ENCODE data around the gene C11orf86.
A peak's percentile ranks its signal among the peaks of the same experiment; 100 is the strongest.

Gene C11orf86

DNA sequence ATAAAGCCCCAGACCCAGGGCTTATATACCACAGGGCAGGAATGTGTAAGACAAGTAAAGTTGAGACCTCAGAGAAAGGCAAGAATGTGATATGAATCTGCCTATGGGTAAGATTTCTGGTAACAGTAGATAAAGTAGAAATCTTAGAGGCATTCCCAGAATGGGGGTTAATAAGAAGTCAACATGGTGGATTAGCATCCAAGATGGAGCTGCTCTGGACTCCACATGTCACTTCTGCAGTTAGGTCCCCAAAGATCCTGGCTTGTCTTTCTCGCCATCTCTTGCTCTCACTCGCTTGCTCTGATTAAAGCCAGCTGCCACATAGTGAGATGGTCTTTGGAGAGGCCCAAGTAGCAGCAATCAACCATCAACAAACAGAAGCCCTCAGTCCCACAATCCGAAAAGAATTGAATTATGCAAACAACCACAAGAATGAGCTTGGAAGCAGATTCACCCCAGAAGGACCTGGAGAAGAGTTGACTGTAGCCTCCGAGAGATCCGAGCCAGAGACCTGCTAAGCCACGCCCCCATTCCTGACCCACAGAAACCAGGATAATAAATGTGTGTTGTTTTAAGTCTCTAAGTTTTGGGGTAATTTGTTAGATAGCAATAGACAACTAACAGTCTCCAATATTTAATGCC, 5.4 kb upstream of the C11orf86 start:
- Mint-ChIP-seq H3K27ac (no peak overlapping the region), H3K9me3 (peaks cover 14% of the 10 kb centered on the region), H3K36me3 (ENCODE audit: low read depth) (no peaks in the 10 kb centered on the region), H3K27me3 (ENCODE audit: low read depth, poor library complexity) (no peaks in the 10 kb centered on the region), H3K4me3 (no peak overlapping the region), H3K4me1 (peaks cover 25% of the 10 kb centered on the region)
- TF ChIP-seq, protein P1, sequence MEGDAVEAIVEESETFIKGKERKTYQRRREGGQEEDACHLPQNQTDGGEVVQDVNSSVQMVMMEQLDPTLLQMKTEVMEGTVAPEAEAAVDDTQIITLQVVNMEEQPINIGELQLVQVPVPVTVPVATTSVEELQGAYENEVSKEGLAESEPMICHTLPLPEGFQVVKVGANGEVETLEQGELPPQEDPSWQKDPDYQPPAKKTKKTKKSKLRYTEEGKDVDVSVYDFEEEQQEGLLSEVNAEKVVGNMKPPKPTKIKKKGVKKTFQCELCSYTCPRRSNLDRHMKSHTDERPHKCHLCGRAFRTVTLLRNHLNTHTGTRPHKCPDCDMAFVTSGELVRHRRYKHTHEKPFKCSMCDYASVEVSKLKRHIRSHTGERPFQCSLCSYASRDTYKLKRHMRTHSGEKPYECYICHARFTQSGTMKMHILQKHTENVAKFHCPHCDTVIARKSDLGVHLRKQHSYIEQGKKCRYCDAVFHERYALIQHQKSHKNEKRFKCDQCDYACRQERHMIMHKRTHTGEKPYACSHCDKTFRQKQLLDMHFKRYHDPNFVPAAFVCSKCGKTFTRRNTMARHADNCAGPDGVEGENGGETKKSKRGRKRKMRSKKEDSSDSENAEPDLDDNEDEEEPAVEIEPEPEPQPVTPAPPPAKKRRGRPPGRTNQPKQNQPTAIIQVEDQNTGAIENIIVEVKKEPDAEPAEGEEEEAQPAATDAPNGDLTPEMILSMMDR (IDR thresholded peaks at IDR 0.05): no peak
- no peak for DNase-seq

DNA sequence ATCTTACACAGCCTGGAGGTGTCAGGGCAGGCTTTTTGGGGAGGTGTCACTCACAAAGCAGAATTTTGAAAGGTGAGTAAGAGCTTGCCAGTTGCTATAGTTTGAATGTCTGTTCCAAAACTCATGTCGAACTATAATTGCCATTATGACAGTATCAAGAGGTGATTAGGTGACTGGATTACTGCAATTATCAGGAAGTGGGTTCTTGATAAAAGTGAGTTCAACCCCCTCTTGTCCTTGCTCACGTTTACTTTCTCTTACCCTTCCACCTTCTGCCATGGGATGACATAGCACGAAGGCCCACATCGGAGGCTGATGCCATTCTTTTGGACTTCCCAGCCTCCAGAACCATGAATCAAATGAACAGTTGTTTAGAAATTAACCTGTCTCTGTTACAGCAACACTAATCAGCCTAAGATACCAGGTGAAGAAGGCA, 4.7 kb upstream of the C11orf86 start:
- no peaks in the 10 kb centered on the region for H3K36me3 Mint-ChIP-seq (ENCODE audit: low read depth)
- no peak overlapping the region for H3K27ac Mint-ChIP-seq
- H3K4me1 Mint-ChIP-seq: peaks cover 25% of the 10 kb centered on the region
- TF ChIP-seq, protein P1 (IDR thresholded peaks at IDR 0.05): no peak
- H3K27me3 Mint-ChIP-seq (ENCODE audit: low read depth, poor library complexity): no peaks in the 10 kb centered on the region
- peaks cover 14% of the 10 kb centered on the region for H3K9me3 Mint-ChIP-seq
- H3K4me3 Mint-ChIP-seq: no peak overlapping the region
- DNase-seq: no peak

DNA sequence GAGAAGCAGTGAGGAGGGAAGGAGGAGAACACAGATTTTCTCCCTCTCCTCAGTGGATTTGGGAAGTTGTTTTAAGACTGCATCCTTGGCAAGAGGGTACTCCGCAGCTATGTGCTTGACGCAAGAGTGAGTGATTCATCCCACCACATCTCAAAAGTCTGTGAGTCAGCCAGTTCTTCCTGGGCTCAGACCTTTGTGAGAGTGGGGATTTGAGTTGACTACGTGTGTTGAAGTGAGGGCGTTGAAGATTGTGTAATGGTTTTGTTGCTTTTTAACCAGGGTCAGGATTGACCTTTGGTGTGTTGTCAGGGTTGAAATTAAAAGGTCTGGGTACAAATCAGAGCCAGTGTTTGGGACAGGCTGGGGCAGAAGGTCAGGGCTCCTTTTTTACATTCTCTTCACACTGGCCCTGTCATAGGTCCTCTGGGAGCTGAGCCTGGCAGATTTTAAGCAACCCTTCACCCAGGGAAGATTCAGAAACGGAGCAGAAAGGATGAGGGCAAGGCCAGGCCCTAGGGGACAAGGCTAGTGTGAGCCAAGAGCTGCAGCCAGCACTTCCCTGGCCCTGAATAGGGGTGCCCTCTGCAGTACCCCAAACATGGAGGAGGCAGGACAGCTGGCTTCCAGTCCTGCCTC, 4.2 kb upstream of the C11orf86 start:
- H3K4me1 Mint-ChIP-seq: peaks cover 23% of the 10 kb centered on the region
- H3K27ac Mint-ChIP-seq: peak overlapping the region; percentile 5
- peaks cover 4% of the 10 kb centered on the region for H3K27me3 Mint-ChIP-seq (ENCODE audit: low read depth, poor library complexity)
- no peak for DNase-seq
- no peak overlapping the region for H3K4me3 Mint-ChIP-seq
- TF ChIP-seq, protein P1 (IDR thresholded peaks at IDR 0.05): no peak
- H3K36me3 Mint-ChIP-seq (ENCODE audit: low read depth): no peaks in the 10 kb centered on the region
- peaks cover 14% of the 10 kb centered on the region for H3K9me3 Mint-ChIP-seq

DNA sequence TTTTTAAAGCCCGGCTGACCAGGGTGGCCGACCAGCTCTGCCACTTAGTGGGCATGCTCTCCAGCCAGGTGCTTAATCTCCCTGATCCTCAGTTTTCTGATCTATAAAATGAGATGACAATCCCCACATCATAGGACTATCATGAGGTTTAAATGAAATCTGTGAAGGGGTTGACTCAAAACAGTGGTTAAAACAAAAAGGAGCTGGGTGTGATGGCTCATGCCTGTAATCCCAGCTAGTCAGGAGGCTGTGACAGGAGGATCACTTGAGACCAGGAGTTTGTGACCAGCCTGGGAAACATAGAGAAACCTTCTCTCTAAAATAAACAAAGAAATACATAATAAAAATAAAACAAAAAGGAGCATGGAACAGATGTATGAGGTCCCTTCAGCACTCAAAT, 3.6 kb upstream of the C11orf86 start:
- Mint-ChIP-seq H3K27me3 (ENCODE audit: low read depth, poor library complexity) (peaks cover 4% of the 10 kb centered on the region), H3K4me1 (peaks cover 17% of the 10 kb centered on the region), H3K36me3 (ENCODE audit: low read depth) (no peaks in the 10 kb centered on the region), H3K4me3 (no peak overlapping the region), H3K9me3 (peaks cover 14% of the 10 kb centered on the region), H3K27ac (no peak overlapping the region)
- TF ChIP-seq, protein P1 (IDR thresholded peaks at IDR 0.05): no peak
- no peak for DNase-seq

DNA sequence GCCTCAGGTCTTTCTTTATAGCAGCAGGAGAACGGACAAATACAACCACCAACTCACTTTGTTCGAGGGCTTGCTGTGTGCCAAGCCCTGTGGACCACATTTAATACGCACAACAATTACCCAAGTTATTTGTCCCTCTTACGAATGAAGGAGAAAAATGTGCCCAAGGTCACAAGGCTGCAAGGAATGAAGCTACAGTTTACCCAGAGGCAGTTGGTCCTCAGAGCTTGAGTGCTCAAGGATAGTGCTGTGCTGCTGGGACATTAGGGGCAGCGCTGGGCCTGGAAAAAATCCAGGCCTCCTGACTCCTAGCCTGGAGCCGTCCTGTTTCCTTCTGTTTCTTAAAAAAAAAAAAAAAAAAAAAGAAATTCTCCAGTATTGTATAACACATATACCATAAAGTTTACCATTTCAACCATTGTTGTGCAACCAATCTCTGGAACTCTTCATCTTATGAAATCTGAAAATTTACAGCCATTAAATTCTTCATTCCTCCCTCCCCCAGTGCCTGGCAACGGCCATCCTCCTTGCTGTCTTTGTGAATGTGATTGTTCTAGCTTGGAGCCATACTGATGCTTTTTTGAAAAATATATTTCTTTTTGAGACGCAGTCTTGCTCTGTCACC, 1.0 kb upstream of the C11orf86 start:
- Mint-ChIP-seq H3K27ac (peak overlapping the region; percentile 64), H3K36me3 (ENCODE audit: low read depth) (no peaks in the 10 kb centered on the region), H3K9me3 (peaks cover 17% of the 10 kb centered on the region), H3K4me1 (peaks cover 17% of the 10 kb centered on the region), H3K27me3 (ENCODE audit: low read depth, poor library complexity) (peaks cover 4% of the 10 kb centered on the region), H3K4me3 (no peak overlapping the region)
- no peak for DNase-seq
- TF ChIP-seq, protein P1 (IDR thresholded peaks at IDR 0.05): no peak
